Spleen (tissue), 7 donors: ENCODE data around the gene POLDIP3.

Experiments
- POLR2A ChIP-seq, 3 donors: fragments of 450-650 bp; IDR thresholded peaks; one replicate each; pipeline ENCODE4 v1.5.1; 2017; ENCODE audit warnings: antibody characterized with exemption in 3 of 3, mild to moderate bottlenecking in 1 of 3
- POLR2AphosphoS5 ChIP-seq, 3 donors: sonication (generic); formaldehyde crosslinking; IDR thresholded peaks; one replicate each; pipeline ENCODE4 v1.5.1; 2017; ENCODE audit warnings: antibody characterized with exemption in 3 of 3
- TF ChIP-seq, protein P1 (sequence below), 11 experiments: fragments of 200-600 bp in 7 of 11; fragments of 450-650 bp in 4 of 11; sonication (generic) in 4 of 11; IDR thresholded peaks in 8 of 11; conservative IDR thresholded peaks in 3 of 11; 1 replicate in 7 of 11; 2 replicates in 4 of 11; pipeline versions ENCODE4 v1.4.0 to v1.8.0; 2016 to 2021; ENCODE audit warnings: antibody characterized with exemption in 11 of 11, inconsistent platforms in 4 of 11, mild to moderate bottlenecking in 1 of 11
- donor health status: DM: no; HTN: no; CAD: no; lungs with moderate emphysema.
- donor health status: DM: no; HTN: no; CAD: no.
- donor health status: DM: no; HTN: no; CAD: no.

DNA sequence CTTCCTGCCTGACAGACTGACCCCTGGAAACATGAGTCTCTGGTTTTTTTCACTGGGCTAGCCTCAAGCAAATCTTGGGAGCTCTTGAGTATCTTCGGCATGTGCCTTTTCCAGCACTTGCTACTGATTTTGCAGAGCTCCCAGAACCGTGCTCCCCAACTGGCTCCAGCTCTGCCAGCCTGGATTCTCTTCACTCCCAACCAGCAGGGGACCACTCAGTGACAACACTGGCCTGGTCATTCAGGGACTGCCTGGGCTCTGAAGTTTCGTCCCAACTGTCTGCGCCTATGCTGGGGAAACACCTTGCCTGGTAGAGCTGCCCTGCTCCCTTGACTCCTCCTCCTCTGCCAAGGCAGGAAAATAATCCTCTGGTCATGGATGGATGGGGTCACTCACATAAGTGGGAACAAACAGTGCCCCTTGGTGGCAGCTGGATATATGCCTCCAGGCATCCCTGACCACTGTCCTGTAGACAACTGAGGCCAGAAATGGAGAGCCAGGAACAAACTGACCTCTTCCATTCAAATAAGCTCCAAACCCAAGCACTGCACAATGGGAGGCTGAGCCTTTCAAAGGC, 30.2 kb downstream of the POLDIP3 start:
- TF ChIP-seq, protein P1, sequence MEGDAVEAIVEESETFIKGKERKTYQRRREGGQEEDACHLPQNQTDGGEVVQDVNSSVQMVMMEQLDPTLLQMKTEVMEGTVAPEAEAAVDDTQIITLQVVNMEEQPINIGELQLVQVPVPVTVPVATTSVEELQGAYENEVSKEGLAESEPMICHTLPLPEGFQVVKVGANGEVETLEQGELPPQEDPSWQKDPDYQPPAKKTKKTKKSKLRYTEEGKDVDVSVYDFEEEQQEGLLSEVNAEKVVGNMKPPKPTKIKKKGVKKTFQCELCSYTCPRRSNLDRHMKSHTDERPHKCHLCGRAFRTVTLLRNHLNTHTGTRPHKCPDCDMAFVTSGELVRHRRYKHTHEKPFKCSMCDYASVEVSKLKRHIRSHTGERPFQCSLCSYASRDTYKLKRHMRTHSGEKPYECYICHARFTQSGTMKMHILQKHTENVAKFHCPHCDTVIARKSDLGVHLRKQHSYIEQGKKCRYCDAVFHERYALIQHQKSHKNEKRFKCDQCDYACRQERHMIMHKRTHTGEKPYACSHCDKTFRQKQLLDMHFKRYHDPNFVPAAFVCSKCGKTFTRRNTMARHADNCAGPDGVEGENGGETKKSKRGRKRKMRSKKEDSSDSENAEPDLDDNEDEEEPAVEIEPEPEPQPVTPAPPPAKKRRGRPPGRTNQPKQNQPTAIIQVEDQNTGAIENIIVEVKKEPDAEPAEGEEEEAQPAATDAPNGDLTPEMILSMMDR (IDR thresholded peaks at IDR 0.05 in 8 of 11, conservative IDR thresholded peaks at IDR 0.05 in 3 of 11): no peak
- TF ChIP-seq POLR2A (IDR thresholded peaks at IDR 0.05) (no peak), POLR2AphosphoS5 (IDR thresholded peaks at IDR 0.05) (no peak)
